Endothelial cell of umbilical vein (primary cell): ENCODE results near the gene RHBDD3. TPM values are rescaled to one million over a fixed set of nuclear protein-coding genes. Genes with fewer than 3 reads are reported as not detected.

ENCODE experiments used
- BruUV-seq: library from RNA; stranded (reverse); fragments of 400-500 nt; replicated peaks from 2 replicates; lab custom pipeline; 2021; lab: Mats Ljungman, UMichigan
- CTCF ChIA-PET: fragments of 300-600, 350-600 bp; sonication (Branson Sonifier 250); formaldehyde crosslinking; loops from one replicate; lab custom pipeline; 2021; ENCODE audit warnings: antibody characterized with exemption, inconsistent platforms; lab: Charles Lee
- POLR2A ChIA-PET: fragments of 300-600, 350-600 bp; sonication (Branson Sonifier 250); formaldehyde crosslinking; loops from one replicate; lab custom pipeline; 2021; ENCODE audit warnings: antibody characterized with exemption, inconsistent platforms; lab: Charles Lee
- DNase-seq: peaks from one replicate; pipeline ENCODE4 v3.0.0-alpha.2; 2011; ENCODE audit warnings: low read depth, low spot score
- FAIRE-seq: peaks from 2 replicates; lab custom pipeline; 2011; peaks lifted over from hg19 to GRCh38; lab: Jason Lieb, UNC
- H2AFZ ChIP-seq: 2 replicates; pipeline ENCODE4 v1.6.0; 2012; ENCODE audit warnings: low read depth, low read length, control low read depth, inconsistent platforms
- H3K27ac ChIP-seq: 2 replicates; pipeline ENCODE4 v1.5.1; 2011; ENCODE audit warnings: low read depth, mild to moderate bottlenecking, control low read depth, low read length, moderate library complexity; ENCODE audit not compliant: insufficient read depth
- H3K27me3 ChIP-seq, 2 experiments: 2 replicates each; pipeline versions ENCODE4 v1.6.0 to v1.6.1; 2011; ENCODE audit warnings: low read length in 2 of 2, mixed read lengths in 1 of 2; ENCODE audit not compliant: control insufficient read depth in 2 of 2, insufficient read depth in 2 of 2
- H3K36me3 ChIP-seq, 2 experiments: 2 replicates in 1 of 2; 3 replicates in 1 of 2; pipeline ENCODE4 v1.5.1; 2011; ENCODE audit warnings: low read length in 2 of 2, mild to moderate bottlenecking in 1 of 2, moderate library complexity in 1 of 2; ENCODE audit not compliant: control insufficient read depth in 2 of 2, insufficient read depth in 2 of 2; ENCODE audit errors: extremely low read depth in 1 of 2
- H3K4me1 ChIP-seq: 3 replicates; pipeline ENCODE4 v1.5.1; 2011; ENCODE audit warnings: mild to moderate bottlenecking, low read length; ENCODE audit not compliant: control insufficient read depth, insufficient read depth; ENCODE audit errors: extremely low read depth
- H3K4me2 ChIP-seq: 2 replicates; pipeline ENCODE4 v1.6.1; 2011; ENCODE audit warnings: low read length, control low read depth, mixed read lengths; ENCODE audit not compliant: insufficient read depth
- H3K4me3 ChIP-seq, 3 experiments: fragments of 200-600 bp in 1 of 3; sonication (generic), shearing (Covaris generic) in 1 of 3; replicated peaks in 1 of 3; 2 replicates each; pipeline ENCODE4 v1.5.1; 2011 to 2016; ENCODE audit warnings: control low read depth in 3 of 3, low read length in 3 of 3, mild to moderate bottlenecking in 2 of 3, inconsistent platforms in 1 of 3, low read depth in 1 of 3, moderate library complexity in 1 of 3; ENCODE audit not compliant: insufficient read depth in 1 of 3
- H3K79me2 ChIP-seq: 2 replicates; pipeline ENCODE4 v1.6.0; 2012; ENCODE audit warnings: low read length, inconsistent platforms; ENCODE audit not compliant: control insufficient read depth, insufficient read depth
- H3K9ac ChIP-seq: replicated peaks from 2 replicates; pipeline ENCODE3; 2011; ENCODE audit warnings: low read length, control low read depth; ENCODE audit not compliant: insufficient read depth; ENCODE audit errors: extremely low read depth
- H3K9me1 ChIP-seq: replicated peaks from 3 replicates; pipeline ENCODE4 v1.6.0; 2011; ENCODE audit warnings: mild to moderate bottlenecking, low read length; ENCODE audit not compliant: control insufficient read depth, insufficient read depth; ENCODE audit errors: extremely low read depth
- H3K9me3 ChIP-seq: replicated peaks from 2 replicates; pipeline ENCODE4 v1.5.1; 2012; ENCODE audit warnings: low read length, inconsistent platforms; ENCODE audit not compliant: control insufficient read depth, insufficient read depth
- H4K20me1 ChIP-seq: replicated peaks from 2 replicates; pipeline ENCODE3; 2011; ENCODE audit warnings: mild to moderate bottlenecking, low read length; ENCODE audit not compliant: control insufficient read depth, insufficient read depth; ENCODE audit errors: extremely low read depth
- EZH2 ChIP-seq: IDR thresholded peaks from 2 replicates; pipeline ENCODE4 v1.6.1; 2012; ENCODE audit warnings: borderline replicate concordance, low read depth, mild to moderate bottlenecking, moderate library complexity, low read length, inconsistent platforms; ENCODE audit not compliant: severe bottlenecking
- FOS ChIP-seq: IDR thresholded peaks from 2 replicates; pipeline ENCODE4 v1.6.1; 2011; ENCODE audit warnings: mild to moderate bottlenecking, low read length, moderate library complexity, borderline replicate concordance; ENCODE audit not compliant: insufficient read depth
- GATA2 ChIP-seq: IDR thresholded peaks from 2 replicates; pipeline ENCODE4 v1.7.0; 2011; ENCODE audit warnings: low read depth, mild to moderate bottlenecking, moderate library complexity, mixed read lengths, low read length; ENCODE audit not compliant: insufficient read length, insufficient read depth
- JUN ChIP-seq: IDR thresholded peaks from 2 replicates; pipeline ENCODE4 v1.6.1; 2011; ENCODE audit warnings: borderline replicate concordance, low read depth; ENCODE audit not compliant: insufficient read length, insufficient read depth
- MYC ChIP-seq: IDR thresholded peaks from one replicate; pipeline ENCODE4 v1.6.1; 2011; ENCODE audit warnings: mild to moderate bottlenecking, low read depth, low read length
- POLR2A ChIP-seq: IDR thresholded peaks from 2 replicates; pipeline ENCODE4 v1.6.1; 2012; ENCODE audit warnings: low read depth, mild to moderate bottlenecking, control low read depth, low read length
- POLR2AphosphoS5 ChIP-seq: IDR thresholded peaks from 2 replicates; pipeline ENCODE4 v1.6.1; 2012; ENCODE audit warnings: low read depth, mild to moderate bottlenecking, control low read depth, low read length, moderate library complexity; ENCODE audit not compliant: insufficient read depth
- dilution Hi-C: fragments of 300-500 bp; cut with MboI; formaldehyde crosslinking; loops from one replicate; pipeline ENCODE4 v1.15.0; 2019; ENCODE audit warnings: low sequenced_read_pairs; ENCODE audit not compliant: extremely low pct_ligation_motif_present
- intact Hi-C: fragments of 100-400 bp; cut with micrococcal nuclease; formaldehyde crosslinking; loops from one replicate; pipeline ENCODE4 v1.10.0; 2022
- polyA plus RNA-seq, 4 experiments: library from polyadenylated mRNA; depleted of rRNA in 3 of 4; stranded (reverse) in 3 of 4; unstranded in 1 of 4; fragments of >200 nt; gene quantifications; 2 replicates each; pipeline versions ENCODE4 v1.2.1 to v1.2.3, GENCODE V29; 2011 to 2012; ENCODE audit warnings: missing spikeins in 1 of 4
- total RNA-seq: library from RNA; stranded (reverse); gene quantifications from 2 replicates; pipeline ENCODE4 v1.2.3, GENCODE V29; 2021
- TF ChIP-seq, protein P1 (sequence below): IDR thresholded peaks from 2 replicates; pipeline ENCODE4 v1.6.1; 2011; ENCODE audit not compliant: insufficient read depth, insufficient read length
- TF ChIP-seq, protein P2 (sequence below), 2 donors: IDR thresholded peaks; 1 replicate in 1 of 2; 2 replicates in 1 of 2; pipeline ENCODE4 v1.5.1; 2011; ENCODE audit warnings: low read length in 2 of 2, mild to moderate bottlenecking in 2 of 2, moderate library complexity in 2 of 2, control low read depth in 1 of 2, inconsistent platforms in 1 of 2, low read depth in 1 of 2; ENCODE audit not compliant: insufficient read depth in 1 of 2; ENCODE audit errors: extremely low read depth in 1 of 2

The RHBDD3 gene
- total and polyA plus RNA-seq, 2 donors (not counting 3 experiments of a cell fraction or from before 2014, with no cell fraction given) = 31.3 to 37.2 TPM

DNA sequence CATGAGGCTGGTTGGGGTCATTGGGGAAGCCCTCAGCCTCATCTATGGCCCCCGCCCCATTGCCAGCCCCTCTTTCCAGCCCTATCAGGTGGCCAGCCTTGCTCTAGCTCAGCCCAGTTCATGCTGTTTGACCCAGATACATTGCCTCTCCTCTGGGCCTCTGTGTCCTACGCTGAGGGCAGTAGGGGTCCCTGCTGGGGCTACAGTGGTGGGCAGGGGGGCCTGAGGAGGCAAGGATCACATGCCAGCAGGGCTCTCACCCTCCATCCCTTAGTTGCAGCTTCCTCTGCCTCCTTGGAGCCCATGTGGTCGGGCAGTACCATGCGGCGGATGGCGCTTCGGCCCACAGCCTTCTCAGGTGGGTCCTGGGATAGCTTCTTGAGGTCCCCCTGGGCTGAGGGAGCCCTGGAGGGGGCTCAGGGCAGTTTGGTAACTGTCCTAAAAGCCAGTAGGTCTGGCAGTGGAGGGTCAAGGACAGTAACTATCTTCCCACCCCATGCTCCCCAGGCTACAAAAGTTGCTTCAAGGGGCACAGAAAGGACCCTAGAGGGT lies 42.8 kb downstream of the RHBDD3 start:
- Histone ChIP-seq H3K4me2 (no peak overlapping the region), H3K4me3 (no peak overlapping the region), H3K4me1 (no peaks in the 10 kb centered on the region), H3K9me1 (no peaks in the 10 kb centered on the region), H3K9ac (no peak overlapping the region), H3K27me3 (no peaks in the 10 kb centered on the region), H2AFZ (no peak overlapping the region), H3K36me3 (no peaks in the 10 kb centered on the region), H3K79me2 (no peaks in the 10 kb centered on the region), H3K27ac (no peak overlapping the region), H3K9me3 (no peaks in the 10 kb centered on the region), H4K20me1 (no peaks in the 10 kb centered on the region)
- dilution Hi-C loops = no loop called here
- no peak for DNase-seq
- BruUV-seq = no TSS peak
- TF ChIP-seq FOS (no peak), MYC (no peak), POLR2AphosphoS5 (no peak), EZH2 (no peak), GATA2 (no peak), JUN (no peak), POLR2A (no peak)
- TF ChIP-seq, protein P1, sequence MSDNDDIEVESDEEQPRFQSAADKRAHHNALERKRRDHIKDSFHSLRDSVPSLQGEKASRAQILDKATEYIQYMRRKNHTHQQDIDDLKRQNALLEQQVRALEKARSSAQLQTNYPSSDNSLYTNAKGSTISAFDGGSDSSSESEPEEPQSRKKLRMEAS = no peak
- TF ChIP-seq, protein P2, sequence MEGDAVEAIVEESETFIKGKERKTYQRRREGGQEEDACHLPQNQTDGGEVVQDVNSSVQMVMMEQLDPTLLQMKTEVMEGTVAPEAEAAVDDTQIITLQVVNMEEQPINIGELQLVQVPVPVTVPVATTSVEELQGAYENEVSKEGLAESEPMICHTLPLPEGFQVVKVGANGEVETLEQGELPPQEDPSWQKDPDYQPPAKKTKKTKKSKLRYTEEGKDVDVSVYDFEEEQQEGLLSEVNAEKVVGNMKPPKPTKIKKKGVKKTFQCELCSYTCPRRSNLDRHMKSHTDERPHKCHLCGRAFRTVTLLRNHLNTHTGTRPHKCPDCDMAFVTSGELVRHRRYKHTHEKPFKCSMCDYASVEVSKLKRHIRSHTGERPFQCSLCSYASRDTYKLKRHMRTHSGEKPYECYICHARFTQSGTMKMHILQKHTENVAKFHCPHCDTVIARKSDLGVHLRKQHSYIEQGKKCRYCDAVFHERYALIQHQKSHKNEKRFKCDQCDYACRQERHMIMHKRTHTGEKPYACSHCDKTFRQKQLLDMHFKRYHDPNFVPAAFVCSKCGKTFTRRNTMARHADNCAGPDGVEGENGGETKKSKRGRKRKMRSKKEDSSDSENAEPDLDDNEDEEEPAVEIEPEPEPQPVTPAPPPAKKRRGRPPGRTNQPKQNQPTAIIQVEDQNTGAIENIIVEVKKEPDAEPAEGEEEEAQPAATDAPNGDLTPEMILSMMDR (IDR thresholded peaks at IDR 0.05; ENCODE audit: extremely low read depth in 1 of 2, insufficient read depth in 1 of 2, low read depth in 1 of 2, low read length in 2 of 2) = no peak
- ChIA-PET POLR2A (no interaction called here), CTCF (interaction anchor here (0.6 to 3.3 kb wide), 3 partner anchors 20 to 201 kb away, joined by 3 to 18 read pairs (median 3); no protein-coding TSS in a partner anchor)
- FAIRE-seq = no peak
- intact Hi-C loops = no loop called here
